ENCODE results near the gene UST.

UST gene

GRCh38 chr6:149024361-149024760 is 277.5 kb downstream of the UST start:
- no peak overlapping the region for H3K4me3 ChIP-seq (ENCODE audit: low read depth, low read length)
- H3K27ac ChIP-seq (ENCODE audit: low read depth, low read length), result no peak overlapping the region
- H3K27me3 ChIP-seq (ENCODE audit: control insufficient read depth, insufficient read depth, low read length), result no peaks in the 10 kb centered on the region
- no peaks in the 10 kb centered on the region for H3K9me3 ChIP-seq (ENCODE audit: control insufficient read depth, insufficient read depth, low read depth, low read length)
- no peak overlapping the region for H3K9ac ChIP-seq (ENCODE audit: low read length)
- H3K4me1 ChIP-seq (ENCODE audit: control insufficient read depth, insufficient read depth, low read length), result no peaks in the 10 kb centered on the region; the same call in 1 of the 2 replicates
- H3K36me3 ChIP-seq (ENCODE audit: control insufficient read depth, insufficient read depth, low read length), result peaks cover 47% of the 10 kb centered on the region

GRCh38 chr6:149025061-149025460 is 278.2 kb downstream of the UST start:
- Histone ChIP-seq H3K4me3 (ENCODE audit: low read depth, low read length) (no peak overlapping the region), H3K36me3 (ENCODE audit: control insufficient read depth, insufficient read depth, low read length) (peaks cover 40% of the 10 kb centered on the region), H3K27me3 (ENCODE audit: control insufficient read depth, insufficient read depth, low read length) (no peaks in the 10 kb centered on the region), H3K27ac (ENCODE audit: low read depth, low read length) (no peak overlapping the region), H3K9ac (ENCODE audit: low read length) (no peak overlapping the region), H3K4me1 (ENCODE audit: control insufficient read depth, insufficient read depth, low read length) (no peaks in the 10 kb centered on the region; the same call in 1 of the 2 replicates), H3K9me3 (ENCODE audit: control insufficient read depth, insufficient read depth, low read depth, low read length) (no peaks in the 10 kb centered on the region)

GRCh38 chr6:149026530-149026942 is 279.7 kb downstream of the UST start:
- Histone ChIP-seq H3K27ac (ENCODE audit: low read depth, low read length) (no peak overlapping the region), H3K27me3 (ENCODE audit: control insufficient read depth, insufficient read depth, low read length) (no peaks in the 10 kb centered on the region), H3K9ac (ENCODE audit: low read length) (no peak overlapping the region), H3K4me1 (ENCODE audit: control insufficient read depth, insufficient read depth, low read length) (no peaks in the 10 kb centered on the region; the same call in 1 of the 2 replicates), H3K4me3 (ENCODE audit: low read depth, low read length) (no peak overlapping the region), H3K9me3 (ENCODE audit: control insufficient read depth, insufficient read depth, low read depth, low read length) (no peaks in the 10 kb centered on the region), H3K36me3 (ENCODE audit: control insufficient read depth, insufficient read depth, low read length) (peaks cover 28% of the 10 kb centered on the region)

GRCh38 chr6:149027484-149027883 is 280.7 kb downstream of the UST start:
- Histone ChIP-seq H3K9me3 (ENCODE audit: control insufficient read depth, insufficient read depth, low read depth, low read length) (no peaks in the 10 kb centered on the region), H3K4me3 (ENCODE audit: low read depth, low read length) (no peak overlapping the region), H3K36me3 (ENCODE audit: control insufficient read depth, insufficient read depth, low read length) (peaks cover 20% of the 10 kb centered on the region), H3K27ac (ENCODE audit: low read depth, low read length) (no peak overlapping the region), H3K27me3 (ENCODE audit: control insufficient read depth, insufficient read depth, low read length) (no peaks in the 10 kb centered on the region), H3K9ac (ENCODE audit: low read length) (no peak overlapping the region), H3K4me1 (ENCODE audit: control insufficient read depth, insufficient read depth, low read length) (no peaks in the 10 kb centered on the region; the same call in 1 of the 2 replicates)

- Histone ChIP-seq H3K27ac (ENCODE audit: low read depth, low read length) (no peak overlapping the region), H3K4me3 (ENCODE audit: low read depth, low read length) (no peak overlapping the region), H3K9me3 (ENCODE audit: control insufficient read depth, insufficient read depth, low read depth, low read length) (no peaks in the 10 kb centered on the region), H3K27me3 (ENCODE audit: control insufficient read depth, insufficient read depth, low read length) (no peaks in the 10 kb centered on the region), H3K36me3 (ENCODE audit: control insufficient read depth, insufficient read depth, low read length) (peaks cover 7% of the 10 kb centered on the region), H3K4me1 (ENCODE audit: control insufficient read depth, insufficient read depth, low read length) (no peaks in the 10 kb centered on the region; the same call in 1 of the 2 replicates), H3K9ac (ENCODE audit: low read length) (no peak overlapping the region)
These were observed 282.1 kb downstream of the UST start for GRCh38 chr6:149028767-149029405.

GRCh38 chr6:149031201-149031858 is 284.5 kb downstream of the UST start:
- H3K27ac ChIP-seq (ENCODE audit: low read depth, low read length), result no peak overlapping the region
- H3K9ac ChIP-seq (ENCODE audit: low read length), result no peak overlapping the region
- no peak overlapping the region for H3K4me3 ChIP-seq (ENCODE audit: low read depth, low read length)

GRCh38 chr6:149031859-149032598 is 285.2 kb downstream of the UST start:
- Histone ChIP-seq H3K4me1 (ENCODE audit: control insufficient read depth, insufficient read depth, low read length) (peaks cover 12% of the 10 kb centered on the region; the same call in 1 of the 2 replicates), H3K27ac (ENCODE audit: low read depth, low read length) (no peak overlapping the region), H3K27me3 (ENCODE audit: control insufficient read depth, insufficient read depth, low read length) (no peaks in the 10 kb centered on the region), H3K9me3 (ENCODE audit: control insufficient read depth, insufficient read depth, low read depth, low read length) (no peaks in the 10 kb centered on the region), H3K9ac (ENCODE audit: low read length) (no peak overlapping the region), H3K36me3 (ENCODE audit: control insufficient read depth, insufficient read depth, low read length) (no peaks in the 10 kb centered on the region; the same call in 1 of the 2 replicates), H3K4me3 (ENCODE audit: low read depth, low read length) (no peak overlapping the region)

More at GRCh38 chr6:149031201-149031858, 284.5 kb downstream of the UST start:
- Histone ChIP-seq H3K9me3 (ENCODE audit: control insufficient read depth, insufficient read depth, low read depth, low read length) (no peaks in the 10 kb centered on the region), H3K4me1 (ENCODE audit: control insufficient read depth, insufficient read depth, low read length) (peaks cover 5% of the 10 kb centered on the region), H3K36me3 (ENCODE audit: control insufficient read depth, insufficient read depth, low read length) (no peaks in the 10 kb centered on the region; the same call in 1 of the 2 replicates), H3K27me3 (ENCODE audit: control insufficient read depth, insufficient read depth, low read length) (no peaks in the 10 kb centered on the region)

GRCh38 chr6:149032599-149033405 is 286.0 kb downstream of the UST start:
- H3K4me3 ChIP-seq (ENCODE audit: low read depth, low read length), result no peak overlapping the region
- H3K9me3 ChIP-seq (ENCODE audit: control insufficient read depth, insufficient read depth, low read depth, low read length), result no peaks in the 10 kb centered on the region
- H3K9ac ChIP-seq (ENCODE audit: low read length), result no peak overlapping the region
- peaks cover 15% of the 10 kb centered on the region; the same call in 1 of the 2 replicates for H3K4me1 ChIP-seq (ENCODE audit: control insufficient read depth, insufficient read depth, low read length)
- no peak overlapping the region for H3K27ac ChIP-seq (ENCODE audit: low read depth, low read length)
- H3K27me3 ChIP-seq (ENCODE audit: control insufficient read depth, insufficient read depth, low read length), result no peaks in the 10 kb centered on the region
- H3K36me3 ChIP-seq (ENCODE audit: control insufficient read depth, insufficient read depth, low read length), result no peaks in the 10 kb centered on the region; the same call in 1 of the 2 replicates

- H3K4me3 ChIP-seq (ENCODE audit: low read depth, low read length), result no peak overlapping the region
These were observed 286.6 kb downstream of the UST start for GRCh38 chr6:149033454-149033853.

GRCh38 chr6:149035766-149036165 is 288.9 kb downstream of the UST start:
- Histone ChIP-seq H3K27me3 (ENCODE audit: control insufficient read depth, insufficient read depth, low read length) (no peaks in the 10 kb centered on the region), H3K36me3 (ENCODE audit: control insufficient read depth, insufficient read depth, low read length) (peaks cover 3% of the 10 kb centered on the region; the same call in 1 of the 2 replicates), H3K4me1 (ENCODE audit: control insufficient read depth, insufficient read depth, low read length) (peaks cover 15% of the 10 kb centered on the region; the same call in 1 of the 2 replicates)

More at GRCh38 chr6:149033454-149033853, 286.6 kb downstream of the UST start:
- Histone ChIP-seq H3K27ac (ENCODE audit: low read depth, low read length) (no peak overlapping the region), H3K9ac (ENCODE audit: low read length) (no peak overlapping the region), H3K9me3 (ENCODE audit: control insufficient read depth, insufficient read depth, low read depth, low read length) (no peaks in the 10 kb centered on the region), H3K27me3 (ENCODE audit: control insufficient read depth, insufficient read depth, low read length) (no peaks in the 10 kb centered on the region), H3K36me3 (ENCODE audit: control insufficient read depth, insufficient read depth, low read length) (no peaks in the 10 kb centered on the region; the same call in 1 of the 2 replicates), H3K4me1 (ENCODE audit: control insufficient read depth, insufficient read depth, low read length) (peaks cover 15% of the 10 kb centered on the region; the same call in 1 of the 2 replicates)

More at GRCh38 chr6:149035766-149036165, 288.9 kb downstream of the UST start:
- H3K27ac ChIP-seq (ENCODE audit: low read depth, low read length), result no peak overlapping the region
- no peaks in the 10 kb centered on the region for H3K9me3 ChIP-seq (ENCODE audit: control insufficient read depth, insufficient read depth, low read depth, low read length)
- no peak overlapping the region for H3K4me3 ChIP-seq (ENCODE audit: low read depth, low read length)
- no peak overlapping the region for H3K9ac ChIP-seq (ENCODE audit: low read length)
